ENCODE measurements around the gene ATG13. TPM values are rescaled to one million over a fixed set of nuclear protein-coding genes. Genes with fewer than 3 reads are reported as not detected.

ATG13 gene
- total RNA-seq, 2 donors from 2014 or later = 36.8 to 76.8 TPM

- intact Hi-C loops (cut with DNase I) = no loop called here
- DNase-seq (peak in 3 of 4 donors; percentile 24 to 52 (median 50)), ATAC-seq (no peak)
- Histone ChIP-seq H3K9me3 (no peaks in the 10 kb centered on the region), H3K27me3 (no peaks in the 10 kb centered on the region), H3K4me3 (no peak overlapping the region), H3K36me3 (replicated peaks in 1 of 2; ENCODE audit: insufficient read depth in 1 of 2, low read depth in 2 of 2) (peaks cover 0 to 8% of the 10 kb centered on the region in 2 donors), H3K27ac (no peak overlapping the region), H3K4me1 (peaks cover 39% of the 10 kb centered on the region)
- WGBS, 2 donors = 46 to 65% methylated on average over 3 of the region's 3 CpGs
- TF ChIP-seq POLR2A (IDR thresholded peaks at IDR 0.05) (no peak), CTCF (IDR thresholded peaks at IDR 0.05) (no peak)
Measured at GRCh38 chr11:46697303-46697702, 80.0 kb downstream of the ATG13 start.

DNA sequence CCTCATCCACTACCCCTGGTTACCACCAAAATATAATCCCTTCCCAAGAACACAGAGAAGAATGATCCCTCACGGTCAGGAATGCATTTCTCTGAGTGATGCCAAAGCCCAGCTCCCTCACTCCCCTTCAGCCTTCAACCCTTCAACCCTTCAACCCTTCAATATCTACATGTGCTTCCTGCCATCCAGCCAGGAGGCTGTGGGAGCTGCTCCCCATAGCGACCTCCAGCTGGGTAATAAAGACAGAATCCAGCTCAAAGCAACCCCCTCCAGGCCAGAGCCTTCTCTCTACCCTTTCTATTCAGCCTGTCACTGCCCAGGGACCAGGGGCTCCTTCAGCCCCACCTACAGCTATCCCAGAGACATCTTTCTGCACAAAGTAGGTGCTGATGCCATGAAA is 80.4 kb downstream of the ATG13 start:
- Histone ChIP-seq H3K4me3 (no peak overlapping the region), H3K4me1 (peaks cover 40% of the 10 kb centered on the region), H3K27me3 (no peaks in the 10 kb centered on the region), H3K9me3 (no peaks in the 10 kb centered on the region), H3K27ac (no peak overlapping the region), H3K36me3 (replicated peaks in 1 of 2; ENCODE audit: insufficient read depth in 1 of 2, low read depth in 2 of 2) (peaks cover 0 to 8% of the 10 kb centered on the region in 2 donors)
- ATAC-seq = no peak
- intact Hi-C loops (cut with DNase I) = no loop called here
- TF ChIP-seq CTCF (IDR thresholded peaks at IDR 0.05) (no peak), POLR2A (IDR thresholded peaks at IDR 0.05) (no peak)
- 54 to 55% methylated on average over 2 of the region's 2 CpGs for WGBS, 2 donors
- DNase-seq = no peak

DNA sequence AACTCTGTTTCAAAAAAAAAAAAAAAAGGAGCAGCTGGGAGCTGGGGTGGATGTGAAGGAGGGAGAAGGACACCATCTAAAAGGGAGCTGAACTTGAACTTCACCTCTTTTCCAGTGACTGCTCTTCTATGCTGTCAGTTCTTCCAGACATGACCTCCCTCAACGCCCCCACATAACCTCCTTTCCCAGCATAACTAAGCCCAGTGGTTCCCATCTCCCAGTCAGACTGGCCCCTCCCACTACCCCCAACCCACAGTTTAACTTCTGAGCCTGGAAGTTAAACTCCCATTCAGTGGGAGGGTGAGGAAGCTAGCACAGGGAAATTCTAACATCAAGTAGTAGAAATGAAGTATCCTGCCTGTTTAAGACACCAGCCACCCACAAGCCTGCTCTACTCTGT is 81.2 kb downstream of the ATG13 start:
- DNase-seq (no peak), ATAC-seq (no peak)
- Histone ChIP-seq H3K27me3 (no peaks in the 10 kb centered on the region), H3K9me3 (no peaks in the 10 kb centered on the region), H3K4me1 (peaks cover 40% of the 10 kb centered on the region), H3K4me3 (no peak overlapping the region), H3K27ac (no peak overlapping the region), H3K36me3 (replicated peaks in 1 of 2; ENCODE audit: insufficient read depth in 1 of 2, low read depth in 2 of 2) (peaks cover 0 to 7% of the 10 kb centered on the region in 2 donors)
- intact Hi-C loops (cut with DNase I) = no loop called here
- WGBS, 2 donors = 44 to 70% methylated on average over 1 of the region's 1 CpG
- TF ChIP-seq POLR2A (IDR thresholded peaks at IDR 0.05) (no peak), CTCF (IDR thresholded peaks at IDR 0.05) (no peak)

DNA sequence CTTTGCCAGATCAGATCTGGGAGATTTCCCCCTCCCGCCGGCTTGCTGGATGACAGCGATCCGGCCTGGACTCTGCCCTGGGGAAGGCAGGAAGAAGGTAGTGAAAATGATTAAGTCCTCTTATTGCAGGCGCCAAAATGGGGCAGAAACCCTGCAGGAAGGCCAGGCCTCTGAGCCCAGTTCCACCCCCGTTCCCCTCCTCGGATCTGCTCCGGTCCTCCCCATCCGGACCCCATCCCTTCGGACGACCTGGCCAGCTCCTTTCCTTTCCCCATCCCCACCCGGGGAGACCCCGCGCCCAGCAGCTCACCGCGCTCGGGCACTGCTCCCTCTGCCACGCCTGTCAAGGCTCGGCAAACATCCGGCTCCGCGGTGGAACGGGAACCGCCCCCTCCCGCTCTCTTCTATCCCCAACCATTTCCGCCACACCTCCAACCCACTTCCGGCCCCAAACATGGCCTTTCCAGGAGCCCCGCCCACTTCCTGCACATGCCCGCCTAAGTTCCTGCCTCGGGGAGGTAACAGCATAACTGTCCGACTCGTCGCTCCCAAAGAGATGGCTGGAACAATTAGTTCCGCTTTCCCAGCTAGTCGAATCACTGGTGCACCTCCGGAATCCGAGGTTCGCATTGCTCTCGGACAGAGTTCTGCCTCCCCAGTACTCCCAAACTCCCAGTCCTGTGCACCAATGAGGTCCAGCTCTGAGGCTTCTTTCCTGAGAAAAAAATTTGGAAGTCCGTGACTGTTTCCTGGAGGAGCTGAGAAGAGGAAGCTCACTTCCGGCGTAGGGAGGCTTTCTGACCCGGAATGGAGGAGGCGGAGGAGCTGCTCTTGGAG is 83.1 kb downstream of the ATG13 start, which contains the start of the genes ARHGAP1 and ZNF408:
ARHGAP1 (minus strand) TSS at position 379 of the 837 bp plus-strand sequence. CDS start 4,512 bp downstream, outside the sequence.
ZNF408 (plus strand) TSS at position 791 of the 837 bp plus-strand sequence; CDS start at position 808, 17 bp downstream.
- peak within 1 kb of the TSS; percentile 90 to 99 for H3K4me3 ChIP-seq
- no peaks in the 10 kb centered on the region for H3K27me3 ChIP-seq
- peak within 1 kb of the TSS; percentile 74 to 94 (median 92) for H3K27ac ChIP-seq
- DNase-seq (peak; percentile 99), ATAC-seq (peak; percentile 99)
- intact Hi-C loops (cut with DNase I) = no loop called here
- WGBS, 2 donors = 0 to 1% methylated on average over 39 to 43 of the region's 44 CpGs
- peaks cover 40% of the 10 kb centered on the region for H3K4me1 ChIP-seq
- H3K9me3 ChIP-seq = no peaks in the 10 kb centered on the region
- TF ChIP-seq CTCF (IDR thresholded peaks at IDR 0.05) = peak in 2 of 7 experiments; percentile 2 to 7
- peak; percentile 71 to 93 (median 88) for TF ChIP-seq POLR2A (IDR thresholded peaks at IDR 0.05)
- peaks cover 7 to 20% of the 10 kb centered on the region in 2 donors for H3K36me3 ChIP-seq (replicated peaks in 1 of 2; ENCODE audit: insufficient read depth in 1 of 2, low read depth in 2 of 2)
